ENCODE measurements around the gene AGRN.

AGRN gene

GRCh38 chr1:1048765-1049164 is 28.8 kb downstream of the AGRN start:
- TF ChIP-seq CTCF (IDR thresholded peaks at IDR 0.05; ENCODE audit: low read depth, low read length, missing control alignments) = no peak
- DNase-seq (ENCODE audit: low read depth) = no peak
- no peak overlapping the region for H3K4me3 ChIP-seq (ENCODE audit: low read depth, low read length)
- in situ Hi-C loops (cut with HindIII; ENCODE audit: low sequenced_read_pairs) = no loop called here

DNA sequence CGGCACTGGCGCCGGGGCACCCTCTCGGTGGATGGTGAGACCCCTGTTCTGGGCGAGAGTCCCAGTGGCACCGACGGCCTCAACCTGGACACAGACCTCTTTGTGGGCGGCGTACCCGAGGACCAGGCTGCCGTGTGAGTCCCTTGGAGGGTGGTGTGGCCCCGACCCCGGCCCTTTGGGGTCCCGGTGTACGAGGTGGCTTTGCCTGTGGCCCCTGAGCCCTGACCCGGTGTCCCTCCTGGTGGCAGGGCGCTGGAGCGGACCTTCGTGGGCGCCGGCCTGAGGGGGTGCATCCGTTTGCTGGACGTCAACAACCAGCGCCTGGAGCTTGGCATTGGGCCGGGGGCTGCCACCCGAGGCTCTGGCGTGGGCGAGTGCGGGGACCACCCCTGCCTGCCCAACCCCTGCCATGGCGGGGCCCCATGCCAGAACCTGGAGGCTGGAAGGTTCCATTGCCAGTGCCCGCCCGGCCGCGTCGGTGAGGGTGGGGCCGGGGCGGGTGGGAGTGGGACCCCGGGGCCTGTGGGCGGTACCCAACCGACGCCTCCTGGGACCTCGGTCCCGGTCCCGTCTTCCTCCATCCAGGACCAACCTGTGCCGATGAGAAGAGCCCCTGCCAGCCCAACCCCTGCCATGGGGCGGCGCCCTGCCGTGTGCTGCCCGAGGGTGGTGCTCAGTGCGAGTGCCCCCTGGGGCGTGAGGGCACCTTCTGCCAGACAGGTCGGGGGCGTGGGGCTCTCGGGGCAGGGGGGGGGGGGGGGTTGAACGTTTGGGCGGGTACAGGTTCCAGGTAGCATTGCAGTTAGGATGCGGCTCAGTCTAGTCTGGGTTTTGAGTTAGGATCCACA is 29.6 kb downstream of the AGRN start:
- no peak overlapping the region for H3K4me3 ChIP-seq (ENCODE audit: low read depth, low read length)
- in situ Hi-C loops (cut with HindIII; ENCODE audit: low sequenced_read_pairs) = no loop called here
- no peak for TF ChIP-seq CTCF (IDR thresholded peaks at IDR 0.05; ENCODE audit: low read depth, low read length, missing control alignments)
- no peak for DNase-seq (ENCODE audit: low read depth)

DNA sequence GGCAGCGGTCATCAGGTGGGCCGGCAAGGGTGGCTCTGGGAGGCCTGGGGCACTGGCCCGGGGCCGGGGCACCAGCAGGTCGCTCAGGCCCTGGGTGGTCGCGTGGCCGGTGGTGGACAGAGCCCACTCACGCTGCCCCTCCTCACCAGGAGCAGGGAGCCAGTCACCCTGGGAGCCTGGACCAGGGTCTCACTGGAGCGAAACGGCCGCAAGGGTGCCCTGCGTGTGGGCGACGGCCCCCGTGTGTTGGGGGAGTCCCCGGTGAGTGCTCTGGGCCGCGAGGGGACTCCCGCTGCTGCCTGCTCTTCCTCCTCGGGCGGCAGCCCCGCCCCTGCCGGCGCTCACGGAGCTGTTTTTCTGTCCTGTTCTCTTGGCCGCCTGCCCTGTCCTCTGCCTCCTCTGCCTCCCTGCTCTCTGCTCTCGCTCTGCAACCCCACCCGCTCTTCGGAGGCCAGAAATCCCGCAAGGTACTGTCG is 30.7 kb downstream of the AGRN start:
- in situ Hi-C loops (cut with HindIII; ENCODE audit: low sequenced_read_pairs) = no loop called here
- DNase-seq (ENCODE audit: low read depth) = no peak
- no peak for TF ChIP-seq CTCF (IDR thresholded peaks at IDR 0.05; ENCODE audit: low read depth, low read length, missing control alignments)
- H3K4me3 ChIP-seq (ENCODE audit: low read depth, low read length) = no peak overlapping the region

GRCh38 chr1:1051127-1051810 is 31.3 kb downstream of the AGRN start:
- in situ Hi-C loops (cut with HindIII; ENCODE audit: low sequenced_read_pairs) = no loop called here
- no peak for TF ChIP-seq CTCF (IDR thresholded peaks at IDR 0.05; ENCODE audit: low read depth, low read length, missing control alignments)
- no peak overlapping the region for H3K4me3 ChIP-seq (ENCODE audit: low read depth, low read length)
- no peak for DNase-seq (ENCODE audit: low read depth)

- TF ChIP-seq CTCF (IDR thresholded peaks at IDR 0.05; ENCODE audit: low read depth, low read length, missing control alignments) = no peak
- no peak overlapping the region for H3K4me3 ChIP-seq (ENCODE audit: low read depth, low read length)
- in situ Hi-C loops (cut with HindIII; ENCODE audit: low sequenced_read_pairs) = no loop called here
- DNase-seq (ENCODE audit: low read depth) = no peak
Measured at GRCh38 chr1:1052003-1052840, 32.3 kb downstream of the AGRN start.

DNA sequence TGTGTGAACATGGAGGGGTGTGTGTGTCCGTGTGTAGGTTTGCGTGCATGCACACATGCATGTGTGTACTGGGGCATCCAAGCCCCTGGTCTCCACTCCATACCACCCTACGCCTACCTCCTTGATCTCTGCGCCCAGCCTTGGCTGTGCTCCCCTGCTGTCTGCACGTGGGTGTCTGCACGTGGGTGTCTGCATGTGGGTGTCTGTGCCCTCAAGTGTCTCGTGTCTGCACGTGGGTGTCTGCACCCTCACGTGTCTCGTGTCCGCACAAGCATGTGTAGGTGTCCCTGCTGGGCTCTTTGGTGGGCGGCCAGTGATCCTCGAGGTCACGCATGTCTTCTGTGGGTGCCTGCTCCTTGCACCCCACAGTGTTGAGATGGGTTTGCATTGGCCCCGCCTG is 33.1 kb downstream of the AGRN start:
- no peak for TF ChIP-seq CTCF (IDR thresholded peaks at IDR 0.05; ENCODE audit: low read depth, low read length, missing control alignments)
- DNase-seq (ENCODE audit: low read depth) = no peak
- in situ Hi-C loops (cut with HindIII; ENCODE audit: low sequenced_read_pairs) = no loop called here
- H3K4me3 ChIP-seq (ENCODE audit: low read depth, low read length) = no peak overlapping the region

All from astrocyte of the cerebellum (primary cell).